ENCODE data around the gene PLRG1.

PLRG1 gene

GRCh38 chr4:154566639-154567204 lies 16.5 kb upstream of the PLRG1 start:
- no peak for DNase-seq
- H3K4me3 ChIP-seq (ENCODE audit: low read depth, low read length): no peak overlapping the region
- no peaks in the 10 kb centered on the region for H3K9me3 ChIP-seq
- H3K27me3 ChIP-seq: peaks cover 28% of the 10 kb centered on the region
- no peaks in the 10 kb centered on the region for H3K4me1 ChIP-seq
- TF ChIP-seq CTCF (IDR thresholded peaks at IDR 0.05; ENCODE audit: low read depth, low read length): no peak
- no peaks in the 10 kb centered on the region for H3K36me3 ChIP-seq

GRCh38 chr4:154565704-154566103 lies 15.5 kb upstream of the PLRG1 start:
- no peak for DNase-seq
- Histone ChIP-seq H3K4me3 (ENCODE audit: low read depth, low read length) (no peak overlapping the region), H3K27me3 (peaks cover 25% of the 10 kb centered on the region), H3K36me3 (no peaks in the 10 kb centered on the region), H3K4me1 (no peaks in the 10 kb centered on the region), H3K9me3 (no peaks in the 10 kb centered on the region)
- TF ChIP-seq CTCF (IDR thresholded peaks at IDR 0.05; ENCODE audit: low read depth, low read length): no peak

- H3K4me3 ChIP-seq (ENCODE audit: low read depth, low read length): no peak overlapping the region
- no peak for TF ChIP-seq CTCF (IDR thresholded peaks at IDR 0.05; ENCODE audit: low read depth, low read length)
- H3K36me3 ChIP-seq: no peaks in the 10 kb centered on the region
- no peaks in the 10 kb centered on the region for H3K4me1 ChIP-seq
- DNase-seq: no peak
- H3K27me3 ChIP-seq: peaks cover 25% of the 10 kb centered on the region
- H3K9me3 ChIP-seq: no peaks in the 10 kb centered on the region
These were observed 14.1 kb upstream of the PLRG1 start for GRCh38 chr4:154564311-154564710.

- H3K4me3 ChIP-seq (ENCODE audit: low read depth, low read length): no peak within 1 kb of the TSS
- no peaks in the 10 kb centered on the region for H3K36me3 ChIP-seq
- no peak for DNase-seq
- H3K9me3 ChIP-seq: no peaks in the 10 kb centered on the region
- no peaks in the 10 kb centered on the region for H3K4me1 ChIP-seq
- peaks cover 20% of the 10 kb centered on the region for H3K27me3 ChIP-seq
- no peak for TF ChIP-seq CTCF (IDR thresholded peaks at IDR 0.05; ENCODE audit: low read depth, low read length)
These were observed 12.6 kb upstream of the PLRG1 start, which contains the start of gene FGB for GRCh38 chr4:154562697-154563254. Gene FGB, plus strand, starts transcription at chr4:154563011. Its CDS starts 8 bp downstream, at chr4:154563019.

GRCh38 chr4:154560824-154561231 lies 10.6 kb upstream of the PLRG1 start:
- no peaks in the 10 kb centered on the region for H3K36me3 ChIP-seq
- no peaks in the 10 kb centered on the region for H3K9me3 ChIP-seq
- peaks cover 10% of the 10 kb centered on the region for H3K27me3 ChIP-seq
- DNase-seq: no peak
- H3K4me3 ChIP-seq (ENCODE audit: low read depth, low read length): no peak overlapping the region
- no peaks in the 10 kb centered on the region for H3K4me1 ChIP-seq
- no peak for TF ChIP-seq CTCF (IDR thresholded peaks at IDR 0.05; ENCODE audit: low read depth, low read length)

- Histone ChIP-seq H3K4me3 (ENCODE audit: low read depth, low read length) (no peak overlapping the region), H3K4me1 (no peaks in the 10 kb centered on the region), H3K36me3 (no peaks in the 10 kb centered on the region), H3K27me3 (peaks cover 10% of the 10 kb centered on the region), H3K9me3 (no peaks in the 10 kb centered on the region)
- no peak for TF ChIP-seq CTCF (IDR thresholded peaks at IDR 0.05; ENCODE audit: low read depth, low read length)
- DNase-seq: no peak
These were observed 10.2 kb upstream of the PLRG1 start for GRCh38 chr4:154560419-154560801.
